ENCODE data around the gene FAM167B.

The FAM167B gene

GRCh38 chr1:32234792-32235191 lies 12.2 kb upstream of the FAM167B start:
- in situ Hi-C loops (cut with HindIII; ENCODE audit: low pct_unique_long_range_greater_than_20kb, low sequenced_read_pairs): no loop called here
- TF ChIP-seq JUND (IDR thresholded peaks at IDR 0.05; ENCODE audit: low read depth): no peak
- no peak for DNase-seq (ENCODE audit: low read depth in 1 of 2, low spot score in 1 of 2)

DNA sequence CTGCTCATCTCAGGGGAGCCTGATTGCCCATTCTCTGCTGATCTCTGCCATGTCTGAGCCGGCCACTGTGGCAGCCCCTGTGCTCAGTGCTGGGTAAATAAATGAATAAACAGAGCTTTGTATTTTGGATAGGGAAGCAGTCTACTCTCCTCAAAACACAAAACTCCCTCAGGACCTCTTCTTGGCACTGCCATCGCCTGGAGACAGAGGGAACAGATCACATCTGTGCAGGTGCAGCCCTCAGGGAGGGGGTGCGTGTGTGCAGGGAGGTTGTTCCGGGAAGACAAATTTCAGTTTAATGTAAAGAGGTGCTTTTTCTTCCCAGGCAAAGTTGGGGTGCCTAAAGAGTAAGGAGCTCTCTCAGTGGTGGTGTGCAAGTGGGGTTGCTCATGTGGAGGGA lies 7.7 kb upstream of the FAM167B start:
- in situ Hi-C loops (cut with HindIII; ENCODE audit: low pct_unique_long_range_greater_than_20kb, low sequenced_read_pairs): no loop called here
- no peak for TF ChIP-seq JUND (IDR thresholded peaks at IDR 0.05; ENCODE audit: low read depth)
- no peak for DNase-seq (ENCODE audit: low read depth in 1 of 2, low spot score in 1 of 2)

GRCh38 chr1:32239790-32240139 lies 7.3 kb upstream of the FAM167B start:
- in situ Hi-C loops (cut with HindIII; ENCODE audit: low pct_unique_long_range_greater_than_20kb, low sequenced_read_pairs): no loop called here
- TF ChIP-seq JUND (IDR thresholded peaks at IDR 0.05; ENCODE audit: low read depth): no peak
- no peak for DNase-seq (ENCODE audit: low read depth in 1 of 2, low spot score in 1 of 2)

GRCh38 chr1:32240140-32240951 lies 6.7 kb upstream of the FAM167B start:
- peak; percentile 62 to 80 for DNase-seq (ENCODE audit: low read depth in 1 of 2, low spot score in 1 of 2)
- TF ChIP-seq JUND (IDR thresholded peaks at IDR 0.05; ENCODE audit: low read depth): no peak
- in situ Hi-C loops (cut with HindIII; ENCODE audit: low pct_unique_long_range_greater_than_20kb, low sequenced_read_pairs): no loop called here

DNA sequence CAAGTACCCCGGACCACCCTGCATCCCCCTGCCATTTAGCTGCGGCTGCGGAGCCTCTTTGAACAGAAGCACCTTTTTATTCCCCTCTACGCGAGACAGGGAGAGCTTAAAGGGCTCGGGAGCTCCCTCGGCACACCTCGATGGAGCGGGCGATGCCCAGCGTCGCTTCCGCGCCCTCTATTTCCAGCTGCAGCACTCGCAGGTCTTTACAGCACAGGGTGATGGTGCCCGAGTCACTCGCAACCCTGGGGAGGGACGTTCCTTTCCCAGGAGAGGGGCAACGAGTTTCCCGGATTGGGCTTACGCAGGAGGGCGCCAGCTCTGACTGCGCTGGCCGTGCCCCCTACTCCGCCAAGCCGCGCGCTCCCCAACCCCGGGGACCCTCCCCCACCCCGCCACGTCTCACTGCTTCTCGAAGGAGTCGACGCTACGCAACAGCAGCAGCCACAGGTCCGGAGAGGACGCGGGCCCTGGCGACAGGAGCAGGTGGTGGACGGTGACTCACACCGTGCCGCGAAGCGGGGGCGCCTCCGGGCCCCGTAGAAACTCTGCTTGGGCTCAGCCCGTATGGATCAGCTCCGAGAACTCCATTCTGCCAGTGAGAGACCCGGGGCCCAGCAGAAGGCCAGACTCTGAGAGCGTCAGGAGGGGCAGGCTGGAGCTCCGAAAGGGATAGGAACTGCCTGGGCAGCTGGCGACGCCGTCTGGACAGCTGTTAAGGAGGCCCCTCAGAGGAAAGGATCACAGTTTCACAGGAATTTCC lies 5.8 kb upstream of the FAM167B start:
- peak; percentile 31 to 51 for DNase-seq (ENCODE audit: low read depth in 1 of 2, low spot score in 1 of 2)
- TF ChIP-seq JUND (IDR thresholded peaks at IDR 0.05; ENCODE audit: low read depth): no peak
- in situ Hi-C loops (cut with HindIII; ENCODE audit: low pct_unique_long_range_greater_than_20kb, low sequenced_read_pairs): no loop called here

DNA sequence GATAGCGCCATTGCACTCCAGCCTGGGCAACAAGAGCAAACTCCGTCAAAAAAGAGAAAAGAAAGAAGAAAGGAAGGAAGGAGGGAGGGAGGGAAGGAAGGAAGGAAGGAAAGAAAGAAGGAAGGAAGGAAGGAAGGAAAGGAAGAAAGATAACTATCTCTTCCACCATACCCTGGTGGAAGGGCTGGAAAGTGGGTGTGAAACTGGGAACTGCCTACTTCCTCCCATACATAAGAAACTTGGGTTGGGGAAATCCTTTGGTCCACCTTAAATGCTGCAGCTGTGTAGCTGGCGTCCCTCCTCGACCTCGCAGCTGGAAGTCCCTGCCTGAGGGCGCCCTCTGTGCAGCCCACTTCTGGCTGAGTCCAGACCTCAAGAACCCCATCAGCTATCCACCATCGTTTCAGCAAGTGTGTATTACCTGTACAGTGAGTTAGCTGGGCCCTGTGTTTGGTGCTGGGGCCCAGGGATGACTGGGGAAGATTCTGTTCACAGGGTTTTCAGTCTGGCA lies 4.6 kb upstream of the FAM167B start:
- in situ Hi-C loops (cut with HindIII; ENCODE audit: low pct_unique_long_range_greater_than_20kb, low sequenced_read_pairs): no loop called here
- no peak for DNase-seq (ENCODE audit: low read depth in 1 of 2, low spot score in 1 of 2)
- no peak for TF ChIP-seq JUND (IDR thresholded peaks at IDR 0.05; ENCODE audit: low read depth)

- in situ Hi-C loops (cut with HindIII; ENCODE audit: low pct_unique_long_range_greater_than_20kb, low sequenced_read_pairs): no loop called here
Measured at GRCh38 chr1:32247452-32247851, 430 bp downstream of the FAM167B start.

GRCh38 chr1:32247983-32248889 lies 1.2 kb downstream of the FAM167B start:
- no peak for TF ChIP-seq JUND (IDR thresholded peaks at IDR 0.05; ENCODE audit: low read depth)
- DNase-seq (ENCODE audit: low read depth in 1 of 2, low spot score in 1 of 2): peak; percentile 53 to 65
- in situ Hi-C loops (cut with HindIII; ENCODE audit: low pct_unique_long_range_greater_than_20kb, low sequenced_read_pairs): no loop called here

More at GRCh38 chr1:32247452-32247851, 430 bp downstream of the FAM167B start:
- no peak for TF ChIP-seq JUND (IDR thresholded peaks at IDR 0.05; ENCODE audit: low read depth)
- DNase-seq (ENCODE audit: low read depth in 1 of 2, low spot score in 1 of 2): no peak

- no peak for TF ChIP-seq JUND (IDR thresholded peaks at IDR 0.05; ENCODE audit: low read depth)
- in situ Hi-C loops (cut with HindIII; ENCODE audit: low pct_unique_long_range_greater_than_20kb, low sequenced_read_pairs): no loop called here
- no peak for DNase-seq (ENCODE audit: low read depth in 1 of 2, low spot score in 1 of 2)
Measured at GRCh38 chr1:32249831-32250525, 3.0 kb downstream of the FAM167B start.

- in situ Hi-C loops (cut with HindIII; ENCODE audit: low pct_unique_long_range_greater_than_20kb, low sequenced_read_pairs): no loop called here
- no peak for TF ChIP-seq JUND (IDR thresholded peaks at IDR 0.05; ENCODE audit: low read depth)
- DNase-seq (ENCODE audit: low read depth in 1 of 2, low spot score in 1 of 2): no peak
Measured at GRCh38 chr1:32250893-32251716, 4.1 kb downstream of the FAM167B start, which contains the start of gene LCK. TSS of gene LCK (plus strand) at chr1:32251265. CDS start at chr1:32274330, 23,065 bp downstream.

All from T47D (cell line).